HepG2 (cell line): ENCODE data around the gene ACOXL. TPM values are rescaled to one million over a fixed set of nuclear protein-coding genes. Genes with fewer than 3 reads are reported as not detected.

Experiments
- ATAC-seq: fragments of 200-7000 bp; cut with Tn5 transposase; 3 replicates; pipeline ENCODE4 v1.9.1; 2020; ENCODE audit warnings: mild to moderate bottlenecking, moderate library complexity
- BruUV-seq: library from RNA; stranded (reverse); fragments of 400-500 nt; replicated peaks from 2 replicates; lab custom pipeline; 2021; lab: Mats Ljungman, UMichigan
- CTCF ChIA-PET: fragments of 300-600 bp; formaldehyde crosslinking; extraction: SDS; loops from one replicate; lab custom pipeline; 2021; ENCODE audit warnings: low total read pairs, inconsistent platforms, low intra/inter-chr PET ratio; lab: Yijun Ruan, JAX
- POLR2A ChIA-PET: fragments of 350-600 bp; sonication (Branson Sonifier 250); formaldehyde crosslinking; loops from one replicate; lab custom pipeline; 2020; ENCODE audit warnings: antibody characterized with exemption, inconsistent platforms; lab: Yijun Ruan, JAX
- DNase-seq: peaks from one replicate; pipeline ENCODE4 v3.0.0-alpha.2; 2015; ENCODE audit warnings: low spot score
- FAIRE-seq: peaks from 3 replicates; lab custom pipeline; 2011; peaks lifted over from hg19 to GRCh38; lab: Jason Lieb, UNC
- H2AFZ ChIP-seq: one replicate; pipeline ENCODE4 v1.6.1; 2011; ENCODE audit warnings: low read length, inconsistent platforms
- H3K27ac ChIP-seq: fragments of 300-600 bp; 3 replicates; pipeline ENCODE4 v1.8.0; 2011; ENCODE audit warnings: mixed run types, mild to moderate bottlenecking, mixed read lengths, low read length, inconsistent platforms; ENCODE audit not compliant: insufficient read depth; ENCODE audit errors: extremely low read length
- H3K27me3 ChIP-seq, 2 experiments: fragments of 200-600 bp in 1 of 2; 2 replicates in 1 of 2; 3 replicates in 1 of 2; pipeline versions ENCODE4 v1.6.0 to v1.8.0; 2011; ENCODE audit warnings: low read length in 2 of 2, mild to moderate bottlenecking in 2 of 2, moderate library complexity in 2 of 2, inconsistent platforms in 1 of 2; ENCODE audit not compliant: insufficient read depth in 2 of 2, control insufficient read depth in 1 of 2
- H3K36me3 ChIP-seq, 2 experiments: fragments of 200-600 bp in 1 of 2; replicated peaks in 1 of 2; 2 replicates in 1 of 2; 3 replicates in 1 of 2; pipeline versions ENCODE4 v1.5.1 to v1.8.0; 2011; ENCODE audit warnings: low read length in 2 of 2, inconsistent platforms in 1 of 2; ENCODE audit not compliant: insufficient read depth in 2 of 2, control insufficient read depth in 1 of 2
- H3K4me1 ChIP-seq: 2 replicates; pipeline ENCODE4 v1.5.1; 2012; ENCODE audit warnings: low read length, inconsistent platforms; ENCODE audit not compliant: insufficient read depth
- H3K4me2 ChIP-seq: 2 replicates; pipeline ENCODE4 v1.6.0; 2011; ENCODE audit warnings: low read depth, low read length, inconsistent platforms
- H3K4me3 ChIP-seq, 3 experiments: fragments of 200-600 bp in 1 of 3; sonication (generic), shearing (Covaris generic) in 1 of 3; replicated peaks in 1 of 3; 2 replicates each; pipeline ENCODE4 v1.5.1; 2011 to 2016; ENCODE audit warnings: low read length in 3 of 3, inconsistent platforms in 2 of 3, low read depth in 2 of 3, mild to moderate bottlenecking in 2 of 3, control low read depth in 1 of 3, mixed read lengths in 1 of 3; ENCODE audit not compliant: insufficient read depth in 1 of 3
- H3K79me2 ChIP-seq: one replicate; pipeline ENCODE4 v1.6.1; 2011; ENCODE audit warnings: low read length, inconsistent platforms; ENCODE audit not compliant: insufficient read depth
- H3K9ac ChIP-seq: 2 replicates; pipeline ENCODE4 v1.6.0; 2011; ENCODE audit warnings: mild to moderate bottlenecking, low read depth, low read length, inconsistent platforms; ENCODE audit not compliant: insufficient read depth
- H3K9me3 ChIP-seq: 2 replicates; pipeline ENCODE4 v1.5.1; 2012; ENCODE audit warnings: mild to moderate bottlenecking, low read length
- H4K20me1 ChIP-seq: 2 replicates; pipeline ENCODE4 v1.6.0; 2011; ENCODE audit warnings: inconsistent platforms, mild to moderate bottlenecking, low read length, moderate library complexity; ENCODE audit not compliant: insufficient read depth
- BCL6 ChIP-seq: IDR thresholded peaks from 2 replicates; pipeline ENCODE4 v1.6.1; 2016; ENCODE audit warnings: missing genetic modification reagents, missing compliant biosample characterization
- CCAR2 ChIP-seq: fragments of 200-400 bp; formaldehyde crosslinking; optimal IDR thresholded peaks from 2 replicates; pipeline ENCODE3; 2018; ENCODE audit warnings: low read depth, mild to moderate bottlenecking, low read length, moderate library complexity
- EEA1 ChIP-seq: sonication (generic); formaldehyde crosslinking; IDR thresholded peaks from 2 replicates; pipeline ENCODE4 v1.5.1; 2020; ENCODE audit warnings: mild to moderate bottlenecking, missing genetic modification reagents, borderline replicate concordance
- FOXM1 ChIP-seq: sonication (generic); formaldehyde crosslinking; IDR thresholded peaks from 2 replicates; pipeline ENCODE4 v1.5.0; 2020; ENCODE audit warnings: missing genetic modification reagents
- HES4 ChIP-seq: sonication (generic); formaldehyde crosslinking; IDR thresholded peaks from 2 replicates; pipeline ENCODE4 v1.9.0; 2021; ENCODE audit warnings: mild to moderate bottlenecking, missing genetic modification reagents, borderline replicate concordance
- HOXD1 ChIP-seq: sonication (generic); formaldehyde crosslinking; IDR thresholded peaks from 2 replicates; pipeline ENCODE4 v1.5.0; 2020; ENCODE audit warnings: missing genetic modification reagents
- KAT2B ChIP-seq: fragments of 150-350 bp; IDR thresholded peaks from 2 replicates; pipeline ENCODE4 v1.6.1; 2014; ENCODE audit warnings: low read depth, low read length, borderline replicate concordance
- KDM5B ChIP-seq: sonication (generic); formaldehyde crosslinking; IDR thresholded peaks from 2 replicates; pipeline ENCODE4 v1.4.0; 2020; ENCODE audit warnings: missing genetic modification reagents, mild to moderate bottlenecking, borderline replicate concordance
- NFYC ChIP-seq: IDR thresholded peaks from 2 replicates; pipeline ENCODE4 v1.6.1; 2016; ENCODE audit warnings: missing genetic modification reagents, missing compliant biosample characterization
- RARA ChIP-seq: IDR thresholded peaks from 2 replicates; pipeline ENCODE4 v1.6.1; 2016; ENCODE audit warnings: missing genetic modification reagents, missing compliant biosample characterization
- ZNF326 ChIP-seq: sonication (generic); formaldehyde crosslinking; IDR thresholded peaks from 2 replicates; pipeline ENCODE4 v1.4.0; 2020; ENCODE audit warnings: missing genetic modification reagents, borderline replicate concordance
- ZNF570 ChIP-seq: sonication (generic); formaldehyde crosslinking; IDR thresholded peaks from 2 replicates; pipeline ENCODE4 v1.4.0; 2020; ENCODE audit warnings: mild to moderate bottlenecking, missing genetic modification reagents, borderline replicate concordance
- ZNF670 ChIP-seq: sonication (generic); formaldehyde crosslinking; IDR thresholded peaks from 2 replicates; pipeline ENCODE4 v1.8.0; 2022; ENCODE audit warnings: mild to moderate bottlenecking, missing genetic modification reagents, borderline replicate concordance
- WGBS: methylation state at CpG from one replicate; pipeline ENCODE4 v1.1.6; 2017; ENCODE audit warnings: low lambda C conversion rate; 5-methylcytosine and 5-hydroxymethylcytosine counted together
- in situ Hi-C: cut with HindIII; loops from 2 replicates; pipeline ENCODE4 v1.10.0; 2017; ENCODE audit warnings: low pct_unique_long_range_greater_than_20kb; ENCODE audit not compliant: extremely low pct_ligation_motif_present
- intact Hi-C: fragments of 100-400 bp; cut with micrococcal nuclease; formaldehyde crosslinking; loops from one replicate; pipeline ENCODE4 v1.10.0; 2022; ENCODE audit not compliant: unreplicated experiment
- polyA plus RNA-seq, 8 experiments: library from polyadenylated mRNA; depleted of rRNA in 3 of 8; stranded (reverse) in 7 of 8; unstranded in 1 of 8; fragments of >200 nt; fragmentation: Illumina TruSeq in 4 of 8; extraction: Trizol in 4 of 8; gene quantifications; 2 replicates each; pipeline versions ENCODE4 v1.2.1 to v1.2.3, GENCODE V29; 2011 to 2016; ENCODE audit warnings: low read depth in 4 of 8, missing spikeins in 1 of 8, mixed read lengths in 1 of 8; ENCODE audit not compliant: insufficient read depth in 1 of 8
- total RNA-seq, 5 experiments: library from RNA; depleted of rRNA; stranded (reverse); fragments of >200 nt; fragmentation: Illumina TruSeq; extraction: Trizol; gene quantifications; 2 replicates each; pipeline ENCODE4 v1.2.3, GENCODE V29; 2016; ENCODE audit warnings: low read depth in 1 of 5
- TF ChIP-seq, protein P1 (sequence below): IDR thresholded peaks from 2 replicates; pipeline ENCODE4 v1.6.1; 2016; ENCODE audit warnings: low read depth
- TF ChIP-seq, protein P2 (sequence below): IDR thresholded peaks from 2 replicates; pipeline ENCODE4 v1.4.0; 2020; ENCODE audit warnings: mild to moderate bottlenecking, missing genetic modification reagents
- TF ChIP-seq, protein P3 (sequence below): sonication (generic); formaldehyde crosslinking; IDR thresholded peaks from 2 replicates; pipeline ENCODE4 v1.5.0; 2020; ENCODE audit warnings: missing genetic modification reagents, mild to moderate bottlenecking, borderline replicate concordance

ACOXL gene
- total and polyA plus RNA-seq, 2 of the 13 experiments (the other 11 are each of a cell fraction or from before 2014, with no cell fraction given), result not detected

DNA sequence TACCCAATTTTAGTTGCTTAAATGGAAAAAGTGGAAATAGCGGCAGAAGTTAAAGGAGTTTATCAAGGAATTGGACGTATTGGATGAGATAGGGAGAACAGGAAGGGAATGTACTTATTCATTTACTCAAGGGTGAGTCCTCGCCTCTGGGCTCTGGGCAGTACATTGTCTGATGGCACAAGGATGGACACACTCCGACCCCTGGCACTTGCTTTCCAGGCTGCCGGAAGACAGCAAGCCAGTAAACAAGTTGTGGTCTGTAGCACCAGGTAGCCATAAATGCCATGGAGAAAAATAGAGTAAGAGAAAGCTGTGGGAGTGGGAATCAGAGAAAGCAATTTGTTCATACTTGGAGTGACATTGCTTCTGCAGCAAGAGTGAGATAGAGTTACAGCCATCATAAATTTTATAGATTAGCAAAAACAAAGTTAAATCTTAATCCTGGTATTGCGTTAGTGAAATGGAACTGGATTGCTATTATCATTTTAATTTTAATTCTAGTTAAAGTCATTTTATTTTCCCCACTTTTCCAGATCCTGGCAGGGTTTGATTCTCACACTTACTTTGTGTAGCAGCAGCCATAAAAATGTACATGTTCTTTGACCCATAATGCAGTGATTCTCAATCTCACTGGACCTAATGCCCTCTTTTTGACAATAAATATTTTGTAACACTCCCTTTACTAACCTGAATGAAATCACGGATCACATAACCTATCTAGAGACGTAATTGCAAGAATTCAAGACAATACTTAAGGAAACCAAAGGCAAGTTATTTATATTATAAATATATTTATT, 252.5 kb downstream of the ACOXL start:
- FAIRE-seq (no peak), DNase-seq (no peak), ATAC-seq (no peak)
- no peaks in the 10 kb centered on the region for H3K9me3 ChIP-seq
- no peaks in the 10 kb centered on the region for H3K79me2 ChIP-seq
- H4K20me1 ChIP-seq, result no peaks in the 10 kb centered on the region
- ChIA-PET POLR2A (no interaction called here), CTCF (no interaction called here)
- H3K27me3 ChIP-seq, result peaks cover 0 to 15% of the 10 kb centered on the region in 2 experiments; a peak in 2 of 5 replicates
- no TSS peak for BruUV-seq
- H3K4me3 ChIP-seq, result no peak overlapping the region
- in situ Hi-C loops (no loop called here), intact Hi-C loops (no loop called here)
- no peak overlapping the region for H3K9ac ChIP-seq
- H3K4me2 ChIP-seq, result no peak overlapping the region
- WGBS, result 28% methylated on average over 8 of the region's 8 CpGs
- no peaks in the 10 kb centered on the region for H3K4me1 ChIP-seq
- H3K27ac ChIP-seq, result no peak overlapping the region
- H2AFZ ChIP-seq, result no peak overlapping the region
- H3K36me3 ChIP-seq, result no peaks in the 10 kb centered on the region
- TF ChIP-seq BCL6 (CRISPR knock-in tag) (no peak), CCAR2 (no peak), RARA (CRISPR knock-in tag) (no peak), HOXD1 (CRISPR knock-in tag) (no peak), ZNF326 (CRISPR knock-in tag) (no peak), KAT2B (no peak), ZNF670 (CRISPR knock-in tag) (no peak), EEA1 (no peak), HES4 (CRISPR knock-in tag) (no peak), ZNF570 (CRISPR knock-in tag) (no peak), FOXM1 (no peak), NFYC (CRISPR knock-in tag) (no peak), KDM5B (CRISPR knock-in tag) (no peak)
- TF ChIP-seq, protein P1, sequence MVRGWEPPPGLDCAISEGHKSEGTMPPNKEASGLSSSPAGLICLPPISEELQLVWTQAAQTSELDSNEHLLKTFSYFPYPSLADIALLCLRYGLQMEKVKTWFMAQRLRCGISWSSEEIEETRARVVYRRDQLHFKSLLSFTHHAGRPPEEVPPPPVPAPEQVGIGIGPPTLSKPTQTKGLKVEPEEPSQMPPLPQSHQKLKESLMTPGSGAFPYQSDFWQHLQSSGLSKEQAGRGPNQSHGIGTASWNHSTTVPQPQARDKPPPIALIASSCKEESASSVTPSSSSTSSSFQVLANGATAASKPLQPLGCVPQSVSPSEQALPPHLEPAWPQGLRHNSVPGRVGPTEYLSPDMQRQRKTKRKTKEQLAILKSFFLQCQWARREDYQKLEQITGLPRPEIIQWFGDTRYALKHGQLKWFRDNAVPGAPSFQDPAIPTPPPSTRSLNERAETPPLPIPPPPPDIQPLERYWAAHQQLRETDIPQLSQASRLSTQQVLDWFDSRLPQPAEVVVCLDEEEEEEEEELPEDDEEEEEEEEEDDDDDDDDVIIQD, result no peak
- TF ChIP-seq, protein P2, sequence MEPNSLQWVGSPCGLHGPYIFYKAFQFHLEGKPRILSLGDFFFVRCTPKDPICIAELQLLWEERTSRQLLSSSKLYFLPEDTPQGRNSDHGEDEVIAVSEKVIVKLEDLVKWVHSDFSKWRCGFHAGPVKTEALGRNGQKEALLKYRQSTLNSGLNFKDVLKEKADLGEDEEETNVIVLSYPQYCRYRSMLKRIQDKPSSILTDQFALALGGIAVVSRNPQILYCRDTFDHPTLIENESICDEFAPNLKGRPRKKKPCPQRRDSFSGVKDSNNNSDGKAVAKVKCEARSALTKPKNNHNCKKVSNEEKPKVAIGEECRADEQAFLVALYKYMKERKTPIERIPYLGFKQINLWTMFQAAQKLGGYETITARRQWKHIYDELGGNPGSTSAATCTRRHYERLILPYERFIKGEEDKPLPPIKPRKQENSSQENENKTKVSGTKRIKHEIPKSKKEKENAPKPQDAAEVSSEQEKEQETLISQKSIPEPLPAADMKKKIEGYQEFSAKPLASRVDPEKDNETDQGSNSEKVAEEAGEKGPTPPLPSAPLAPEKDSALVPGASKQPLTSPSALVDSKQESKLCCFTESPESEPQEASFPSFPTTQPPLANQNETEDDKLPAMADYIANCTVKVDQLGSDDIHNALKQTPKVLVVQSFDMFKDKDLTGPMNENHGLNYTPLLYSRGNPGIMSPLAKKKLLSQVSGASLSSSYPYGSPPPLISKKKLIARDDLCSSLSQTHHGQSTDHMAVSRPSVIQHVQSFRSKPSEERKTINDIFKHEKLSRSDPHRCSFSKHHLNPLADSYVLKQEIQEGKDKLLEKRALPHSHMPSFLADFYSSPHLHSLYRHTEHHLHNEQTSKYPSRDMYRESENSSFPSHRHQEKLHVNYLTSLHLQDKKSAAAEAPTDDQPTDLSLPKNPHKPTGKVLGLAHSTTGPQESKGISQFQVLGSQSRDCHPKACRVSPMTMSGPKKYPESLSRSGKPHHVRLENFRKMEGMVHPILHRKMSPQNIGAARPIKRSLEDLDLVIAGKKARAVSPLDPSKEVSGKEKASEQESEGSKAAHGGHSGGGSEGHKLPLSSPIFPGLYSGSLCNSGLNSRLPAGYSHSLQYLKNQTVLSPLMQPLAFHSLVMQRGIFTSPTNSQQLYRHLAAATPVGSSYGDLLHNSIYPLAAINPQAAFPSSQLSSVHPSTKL (CRISPR knock-in tag), result no peak
- TF ChIP-seq, protein P3, sequence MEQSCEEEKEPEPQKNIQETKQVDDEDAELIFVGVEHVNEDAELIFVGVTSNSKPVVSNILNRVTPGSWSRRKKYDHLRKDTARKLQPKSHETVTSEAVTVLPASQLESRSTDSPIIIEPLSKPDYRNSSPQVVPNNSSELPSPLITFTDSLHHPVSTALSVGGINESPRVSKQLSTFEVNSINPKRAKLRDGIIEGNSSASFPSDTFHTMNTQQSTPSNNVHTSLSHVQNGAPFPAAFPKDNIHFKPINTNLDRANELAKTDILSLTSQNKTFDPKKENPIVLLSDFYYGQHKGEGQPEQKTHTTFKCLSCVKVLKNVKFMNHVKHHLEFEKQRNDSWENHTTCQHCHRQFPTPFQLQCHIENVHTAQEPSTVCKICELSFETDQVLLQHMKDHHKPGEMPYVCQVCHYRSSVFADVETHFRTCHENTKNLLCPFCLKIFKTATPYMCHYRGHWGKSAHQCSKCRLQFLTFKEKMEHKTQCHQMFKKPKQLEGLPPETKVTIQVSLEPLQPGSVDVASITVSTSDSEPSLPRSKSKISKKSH (CRISPR knock-in tag), result no peak
